HUDEP-2 (cell line): ENCODE data around the gene NDUFA8.

Experiments
- DNase-seq, 76 experiments: peaks; one replicate each; lab custom pipeline; 2025; ENCODE audit not compliant: unreplicated experiment in 76 of 76; lab: John Stamatoyannopoulos, UW

Gene NDUFA8

GRCh38 chr9:122186301-122186700 is 26.7 kb upstream of the NDUFA8 start:
- DNase-seq, result peak in 1 of 76 experiments; percentile 4

- no peak for DNase-seq
Measured at GRCh38 chr9:122184551-122184950, 25.0 kb upstream of the NDUFA8 start.

- DNase-seq, result no peak
Measured at GRCh38 chr9:122183501-122183900, 23.9 kb upstream of the NDUFA8 start.

GRCh38 chr9:122180633-122181032 is 21.1 kb upstream of the NDUFA8 start:
- DNase-seq, result peak in 60 of 76 experiments; percentile 3 to 67 (median 40)

- no peak for DNase-seq
Measured at GRCh38 chr9:122179690-122180074, 20.1 kb upstream of the NDUFA8 start.

GRCh38 chr9:122179054-122179689 is 19.6 kb upstream of the NDUFA8 start:
- no peak for DNase-seq

- DNase-seq, result no peak
Measured at GRCh38 chr9:122176916-122177315, 17.3 kb upstream of the NDUFA8 start.

- no peak for DNase-seq
Measured at GRCh38 chr9:122173670-122174069, 14.1 kb upstream of the NDUFA8 start.

- DNase-seq, result peak in 47 of 76 experiments; percentile 7 to 65 (median 36)
Measured at GRCh38 chr9:122172131-122172530, 12.6 kb upstream of the NDUFA8 start.

GRCh38 chr9:122168356-122168755 is 8.8 kb upstream of the NDUFA8 start:
- DNase-seq, result no peak

GRCh38 chr9:122164286-122164685 is 4.7 kb upstream of the NDUFA8 start:
- DNase-seq, result no peak

GRCh38 chr9:122162415-122162814 is 2.8 kb upstream of the NDUFA8 start:
- DNase-seq, result no peak

- no peak for DNase-seq
Measured at GRCh38 chr9:122159925-122160246, 307 bp upstream of the NDUFA8 start.

GRCh38 chr9:122158202-122158601 is 1.4 kb downstream of the NDUFA8 start:
- peak in 71 of 76 experiments; percentile 20 to 83 (median 55) for DNase-seq

- DNase-seq, result no peak
Measured at GRCh38 chr9:122155796-122156195, 3.8 kb downstream of the NDUFA8 start.

- DNase-seq, result no peak
Measured at GRCh38 chr9:122151267-122151828, 8.2 kb downstream of the NDUFA8 start.

- peak in 37 of 76 experiments; percentile 6 to 87 (median 62) for DNase-seq
Measured at GRCh38 chr9:122145592-122145863, 14.1 kb downstream of the NDUFA8 start.

- DNase-seq, result peak in 58 of 76 experiments; percentile 10 to 87 (median 58)
Measured at GRCh38 chr9:122144836-122145591, 14.6 kb downstream of the NDUFA8 start.

GRCh38 chr9:122143876-122144405 is 15.6 kb downstream of the NDUFA8 start:
- DNase-seq, result peak in 46 of 76 experiments; percentile 7 to 63 (median 30)

GRCh38 chr9:122143296-122143695 is 16.3 kb downstream of the NDUFA8 start:
- DNase-seq, result no peak

- DNase-seq, result no peak
Measured at GRCh38 chr9:122141671-122142070, 17.9 kb downstream of the NDUFA8 start.
